Colonic mucosa (tissue), 4 donors: ENCODE measurements around the gene BMF. TPM values are rescaled to one million over a fixed set of nuclear protein-coding genes. Genes with fewer than 3 reads are reported as not detected.
A peak's percentile ranks its signal among the peaks of the same experiment; 100 is the strongest.

Experiments
- DNase-seq: peaks from one replicate; pipeline ENCODE4 v3.0.0-alpha.2; 2020
- H3K27ac ChIP-seq: fragments of 200-600 bp; one replicate; pipeline ENCODE4 v1.8.0; 2021
- H3K27me3 ChIP-seq: fragments of 200-600 bp; one replicate; pipeline ENCODE4 v1.8.0; 2021
- H3K36me3 ChIP-seq: fragments of 200-600 bp; one replicate; pipeline ENCODE4 v1.8.0; 2021
- H3K4me1 ChIP-seq: fragments of 200-600 bp; one replicate; pipeline ENCODE4 v1.8.0; 2021; ENCODE audit warnings: mild to moderate bottlenecking
- H3K4me3 ChIP-seq: fragments of 200-600 bp; one replicate; pipeline ENCODE4 v1.8.0; 2021
- H3K9ac ChIP-seq, 2 donors: one replicate each; pipeline ENCODE4 v1.7.0; 2013; ENCODE audit warnings: control low read depth in 2 of 2, low read depth in 2 of 2, low read length in 2 of 2
- H3K9me3 ChIP-seq: fragments of 200-600 bp; one replicate; pipeline ENCODE4 v1.8.0; 2021
- intact Hi-C: fragments of 100-400 bp; cut with DNase I; formaldehyde crosslinking; loops from one replicate; pipeline ENCODE4 v1.14.1; 2022
- total RNA-seq, 2 donors: library from RNA; stranded (reverse); fragmentation: NEBNext Ultra II Directional in 1 of 2; extraction: Animal tissue kit (Norgen Biotek cat#: 25700) in 1 of 2; gene quantifications; one replicate each; pipeline ENCODE4 v1.2.1, GENCODE V29; 2021
- TF ChIP-seq, protein P1 (sequence below): fragments of 200-600 bp; IDR thresholded peaks from one replicate; pipeline ENCODE4 v1.8.0; 2022; ENCODE audit warnings: antibody characterized with exemption, mild to moderate bottlenecking
- donor health status: healthy.
- donor health status: DM: no; HTN: no; CAD: no.
- donor health status: DM: no; HTN: no; CAD: no.

The BMF gene
- total RNA-seq, 2 donors from 2014 or later = 5.0 to 11.6 TPM

DNA sequence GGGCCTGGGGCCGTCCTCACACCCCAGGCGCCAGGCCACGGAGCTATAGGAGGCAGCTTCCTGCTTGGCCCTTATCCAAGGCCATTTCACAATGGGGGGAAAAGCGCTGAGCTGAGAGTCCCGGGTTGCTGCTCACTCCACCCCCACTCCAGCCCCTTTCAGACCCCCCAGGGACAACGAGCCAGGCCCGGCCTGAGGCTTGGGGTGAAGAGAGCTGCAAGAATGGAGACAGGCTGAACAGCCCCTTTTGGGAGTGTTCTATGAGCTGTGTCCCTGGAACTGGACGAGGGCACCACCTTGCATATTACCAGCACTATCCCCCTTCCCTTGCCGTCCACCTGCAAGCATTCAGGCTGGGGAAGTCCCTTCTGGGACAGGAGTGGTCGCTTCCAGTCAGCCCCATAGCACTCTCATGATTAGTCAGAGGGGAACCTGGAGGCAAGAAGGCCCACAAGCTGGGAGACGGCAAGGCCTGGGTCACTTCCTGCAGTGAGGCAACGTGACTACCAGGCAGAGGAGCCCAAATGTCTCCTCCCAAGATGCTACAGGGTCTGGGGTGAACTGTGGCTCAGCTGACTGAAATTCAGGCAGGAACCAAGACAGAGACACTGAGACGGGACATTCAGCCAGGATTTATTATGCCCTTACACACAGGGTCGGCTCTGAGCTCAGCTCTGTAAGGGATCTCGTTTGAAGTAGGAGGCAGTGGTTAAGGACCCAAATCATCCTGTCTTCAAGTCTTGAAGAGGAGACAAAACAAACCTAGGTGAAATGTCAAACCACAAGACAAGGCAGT lies 61.1 kb downstream of the BMF start:
- intact Hi-C loops = loop anchor here (5.0 kb wide), 2 partner anchors 165 to 230 kb away; no protein-coding TSS in a partner anchor
- TF ChIP-seq, protein P1, sequence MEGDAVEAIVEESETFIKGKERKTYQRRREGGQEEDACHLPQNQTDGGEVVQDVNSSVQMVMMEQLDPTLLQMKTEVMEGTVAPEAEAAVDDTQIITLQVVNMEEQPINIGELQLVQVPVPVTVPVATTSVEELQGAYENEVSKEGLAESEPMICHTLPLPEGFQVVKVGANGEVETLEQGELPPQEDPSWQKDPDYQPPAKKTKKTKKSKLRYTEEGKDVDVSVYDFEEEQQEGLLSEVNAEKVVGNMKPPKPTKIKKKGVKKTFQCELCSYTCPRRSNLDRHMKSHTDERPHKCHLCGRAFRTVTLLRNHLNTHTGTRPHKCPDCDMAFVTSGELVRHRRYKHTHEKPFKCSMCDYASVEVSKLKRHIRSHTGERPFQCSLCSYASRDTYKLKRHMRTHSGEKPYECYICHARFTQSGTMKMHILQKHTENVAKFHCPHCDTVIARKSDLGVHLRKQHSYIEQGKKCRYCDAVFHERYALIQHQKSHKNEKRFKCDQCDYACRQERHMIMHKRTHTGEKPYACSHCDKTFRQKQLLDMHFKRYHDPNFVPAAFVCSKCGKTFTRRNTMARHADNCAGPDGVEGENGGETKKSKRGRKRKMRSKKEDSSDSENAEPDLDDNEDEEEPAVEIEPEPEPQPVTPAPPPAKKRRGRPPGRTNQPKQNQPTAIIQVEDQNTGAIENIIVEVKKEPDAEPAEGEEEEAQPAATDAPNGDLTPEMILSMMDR = no peak
- H3K36me3 ChIP-seq = no peaks in the 10 kb centered on the region
- H3K9me3 ChIP-seq = no peaks in the 10 kb centered on the region
- H3K4me3 ChIP-seq = no peak overlapping the region
- DNase-seq = no peak
- H3K9ac ChIP-seq = peak overlapping the region; percentile 38 to 64
- peak overlapping the region; percentile 59 for H3K27ac ChIP-seq
- H3K4me1 ChIP-seq = peaks cover 34% of the 10 kb centered on the region
- no peaks in the 10 kb centered on the region for H3K27me3 ChIP-seq

DNA sequence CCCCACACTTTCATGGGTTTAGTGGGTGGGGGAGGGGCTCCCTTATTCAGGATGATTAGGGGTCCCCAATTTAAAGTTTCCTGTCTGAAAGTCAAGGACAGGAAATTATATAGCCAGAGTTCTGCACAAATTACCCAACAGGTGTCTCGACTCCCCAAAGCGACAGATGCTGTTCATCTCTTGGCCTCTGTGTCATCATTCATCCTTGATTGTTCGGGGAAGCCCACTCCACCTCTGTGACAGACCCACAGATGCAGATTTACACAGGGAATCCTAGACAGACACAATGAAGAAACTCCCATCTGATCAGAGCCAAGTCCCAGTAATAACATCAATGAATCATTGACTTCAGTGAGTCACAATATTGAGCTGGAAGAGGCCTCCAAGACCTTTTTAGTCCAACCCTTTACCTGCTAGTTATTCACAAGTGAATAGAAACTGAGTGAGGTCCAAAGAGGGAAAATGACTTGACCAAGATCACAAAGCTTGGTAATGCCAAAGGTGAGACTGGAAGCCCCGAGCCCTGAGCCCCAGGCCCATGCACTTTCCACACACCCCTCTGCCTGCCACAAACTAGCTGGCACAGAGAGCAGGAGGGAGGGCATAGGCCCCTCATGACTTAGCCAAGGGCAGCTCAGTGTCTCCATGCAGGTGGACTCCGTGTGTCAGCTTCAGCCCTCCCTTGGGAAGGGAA lies 61.8 kb downstream of the BMF start:
- peak overlapping the region in 1 of 2 donors; percentile 46 for H3K9ac ChIP-seq
- peaks cover 34% of the 10 kb centered on the region for H3K4me1 ChIP-seq
- H3K36me3 ChIP-seq = no peaks in the 10 kb centered on the region
- peak overlapping the region; percentile 59 for H3K27ac ChIP-seq
- H3K9me3 ChIP-seq = no peaks in the 10 kb centered on the region
- intact Hi-C loops = loop anchor here (5.0 kb wide), 2 partner anchors 165 to 230 kb away; no protein-coding TSS in a partner anchor
- no peak for DNase-seq
- no peaks in the 10 kb centered on the region for H3K27me3 ChIP-seq
- TF ChIP-seq, protein P1 = no peak
- H3K4me3 ChIP-seq = no peak overlapping the region

DNA sequence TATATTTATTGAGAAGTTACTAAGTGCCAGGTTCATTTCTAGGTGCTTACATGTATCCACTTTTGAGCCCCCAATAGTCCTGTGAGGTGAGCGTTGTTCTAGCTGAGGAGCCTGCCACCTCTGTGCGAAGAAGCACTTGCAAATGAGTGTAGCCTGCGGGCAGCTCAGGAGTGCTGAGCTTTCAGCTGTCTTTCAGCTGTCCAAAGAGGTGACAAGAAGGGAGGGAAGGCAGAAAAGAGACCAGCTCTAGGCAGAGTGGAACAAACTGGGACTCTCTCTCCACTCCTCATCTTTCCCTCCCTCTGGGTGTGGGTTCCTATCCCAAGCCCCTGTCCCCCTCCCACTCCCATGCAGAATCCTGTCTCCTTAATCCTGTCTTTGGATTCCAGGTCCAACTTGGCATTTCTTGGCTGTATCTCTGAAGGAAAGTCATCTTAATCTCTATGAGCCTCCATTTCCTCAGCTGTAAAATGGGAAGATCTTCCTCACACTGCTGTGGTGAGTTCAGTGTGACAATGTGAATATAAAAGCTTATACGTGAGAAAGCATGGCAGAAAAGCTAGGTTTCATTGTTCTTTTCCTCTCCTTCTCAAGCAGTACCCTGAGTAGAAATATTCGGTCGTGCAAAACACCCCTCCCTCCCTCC lies 63.0 kb downstream of the BMF start:
- Histone ChIP-seq H3K27me3 (no peaks in the 10 kb centered on the region), H3K9me3 (no peaks in the 10 kb centered on the region), H3K36me3 (no peaks in the 10 kb centered on the region), H3K27ac (no peak overlapping the region), H3K9ac (peak overlapping the region; percentile 48 to 52), H3K4me3 (no peak overlapping the region), H3K4me1 (peaks cover 29% of the 10 kb centered on the region)
- intact Hi-C loops = loop anchor here (5.0 kb wide), 2 partner anchors 167 to 232 kb away; no protein-coding TSS in a partner anchor
- no peak for DNase-seq
- TF ChIP-seq, protein P1 = no peak

DNA sequence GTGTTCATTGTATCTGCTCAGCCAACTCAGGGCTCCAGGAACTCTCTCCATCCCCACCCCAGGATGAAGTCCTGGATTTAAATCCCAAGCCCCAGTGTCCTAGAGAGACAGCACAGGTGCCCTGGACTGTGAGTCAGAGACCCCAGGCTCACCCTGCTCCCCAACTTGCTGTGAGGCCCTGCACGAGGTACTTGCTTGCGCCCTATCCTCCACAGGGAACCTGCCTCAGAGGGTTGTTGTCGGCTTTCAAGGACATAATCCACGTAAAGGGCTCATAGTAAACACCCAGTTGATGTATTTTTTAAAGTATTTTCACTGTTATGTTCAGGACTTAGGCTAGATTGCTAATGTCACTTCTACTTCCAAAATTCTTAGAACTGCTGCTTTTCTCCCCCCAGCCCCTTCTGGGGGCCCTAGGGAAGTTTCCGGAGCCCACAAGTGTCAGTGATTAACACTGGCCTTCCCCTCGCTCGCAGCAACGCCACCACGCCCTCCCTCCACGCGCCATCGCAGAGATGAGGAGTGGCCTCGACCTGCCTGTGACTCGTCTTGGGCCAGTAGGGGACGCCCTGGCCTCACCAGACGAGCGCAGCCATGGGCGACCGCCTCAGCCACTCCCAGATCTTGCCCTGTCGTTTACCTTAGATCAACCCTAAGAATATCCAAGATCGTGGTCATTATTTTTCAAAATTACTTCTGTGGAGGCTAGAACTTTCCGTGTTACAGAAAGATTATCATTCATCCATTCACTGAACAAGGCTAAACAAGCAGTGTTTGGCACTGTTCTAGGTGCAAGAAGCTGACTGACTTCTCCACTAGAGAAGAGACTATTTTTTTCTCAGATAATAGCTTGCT lies 63.7 kb downstream of the BMF start:
- Histone ChIP-seq H3K4me1 (peaks cover 29% of the 10 kb centered on the region), H3K27ac (no peak overlapping the region), H3K9ac (peak overlapping the region; percentile 48 to 52), H3K36me3 (no peaks in the 10 kb centered on the region), H3K9me3 (no peaks in the 10 kb centered on the region), H3K27me3 (no peaks in the 10 kb centered on the region), H3K4me3 (no peak overlapping the region)
- intact Hi-C loops = loop anchor here (5.0 kb wide), 2 partner anchors 167 to 232 kb away; no protein-coding TSS in a partner anchor
- peak; percentile 94 for DNase-seq
- TF ChIP-seq, protein P1 = peak; percentile 85
